GM19324 (cell line): ENCODE data around the gene CAMK2D.

Experiments
- ATAC-seq: cut with Tn5 transposase; IDR thresholded peaks from one replicate; pipeline ENCODE4 v1.9.1; 2021; ENCODE audit warnings: mild to moderate bottlenecking, moderate library complexity; ENCODE audit not compliant: unreplicated experiment, low FRiP score

The CAMK2D gene

GRCh38 chr4:113423631-113424030 is 337.9 kb downstream of the CAMK2D start:
- no peak for ATAC-seq

DNA sequence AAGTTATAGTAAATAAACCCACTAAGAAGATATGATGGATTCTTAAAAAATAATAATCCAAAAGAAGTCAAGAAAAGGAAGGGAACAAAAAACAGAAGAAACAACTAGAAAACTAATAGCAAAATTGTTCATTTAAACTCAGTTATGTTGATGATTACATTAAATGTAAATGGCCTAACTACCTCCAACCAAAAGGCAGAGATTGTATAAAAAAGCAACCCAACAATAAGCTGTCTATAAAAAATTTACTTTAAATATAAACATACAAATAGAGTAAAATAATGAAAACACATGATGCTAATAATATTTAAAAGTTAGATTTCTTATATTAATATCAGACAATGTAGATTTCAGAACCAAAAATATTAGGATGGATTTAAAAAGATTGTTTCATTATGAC is 340.6 kb downstream of the CAMK2D start:
- ATAC-seq, result no peak

- ATAC-seq, result no peak
Observed at GRCh38 chr4:113419631-113420030, 341.9 kb downstream of the CAMK2D start.

DNA sequence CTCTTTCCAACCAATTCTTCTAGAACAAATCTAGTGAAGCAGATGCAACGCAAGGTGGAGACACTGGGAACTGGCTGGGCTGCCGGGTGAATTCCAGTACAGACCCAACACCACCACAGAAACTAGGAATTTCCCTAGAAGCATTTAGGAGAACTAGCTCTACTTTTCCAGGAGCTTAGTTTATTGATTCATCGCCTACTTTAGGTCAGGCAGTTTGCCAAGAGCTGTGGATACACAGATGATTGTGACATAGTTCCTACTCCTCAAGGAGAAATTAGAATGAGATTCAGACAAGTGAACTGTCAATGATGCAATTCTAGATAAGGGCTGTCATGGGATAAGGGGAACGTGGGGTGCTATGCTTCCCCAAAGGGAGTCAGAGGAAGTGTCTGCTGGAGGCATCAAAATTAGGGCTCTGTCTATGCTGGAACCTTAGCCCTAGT is 350.0 kb downstream of the CAMK2D start:
- ATAC-seq, result no peak

DNA sequence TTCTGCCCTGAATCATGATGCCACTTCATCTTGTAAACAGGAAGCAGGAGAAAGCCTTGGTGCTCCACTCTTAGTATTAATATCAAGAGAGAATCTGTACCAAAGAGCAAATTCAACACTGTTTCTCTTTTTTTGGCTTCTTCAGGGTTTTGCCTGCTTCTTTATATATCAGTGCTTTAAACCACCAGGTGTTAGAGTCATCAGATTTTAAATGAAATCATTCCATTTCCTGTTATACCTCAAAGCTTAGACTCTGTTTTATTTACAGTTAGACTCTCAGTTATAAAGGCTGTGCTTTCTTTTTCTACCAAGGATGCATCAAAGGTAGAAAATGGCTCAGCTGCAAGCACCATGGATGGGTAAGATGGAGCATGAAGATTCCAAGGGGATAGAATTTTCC is 350.9 kb downstream of the CAMK2D start:
- no peak for ATAC-seq

DNA sequence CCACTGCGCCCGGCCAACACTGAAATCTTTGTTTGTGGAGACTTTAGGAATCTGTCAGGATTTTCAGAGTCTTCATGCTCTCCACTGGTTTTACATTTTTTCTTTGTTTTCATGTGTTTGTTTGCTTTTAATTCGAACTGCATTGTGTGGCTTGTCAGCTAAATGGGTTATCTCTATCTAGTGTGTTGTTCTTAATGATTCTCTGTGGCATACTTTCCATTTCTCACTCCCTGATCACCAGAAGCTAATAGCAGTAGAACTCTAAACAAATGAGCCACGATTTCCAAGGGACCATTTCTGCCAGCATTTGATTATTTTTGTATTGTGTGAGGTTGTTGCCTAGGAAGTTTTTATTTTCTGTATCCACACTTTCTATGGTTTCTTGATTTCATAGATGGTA is 352.4 kb downstream of the CAMK2D start:
- no peak for ATAC-seq

- ATAC-seq, result no peak
Observed at GRCh38 chr4:113407409-113407808, 354.1 kb downstream of the CAMK2D start.

- ATAC-seq, result no peak
Observed at GRCh38 chr4:113406723-113407016, 354.9 kb downstream of the CAMK2D start.

- no peak for ATAC-seq
Observed at GRCh38 chr4:113405874-113406722, 355.4 kb downstream of the CAMK2D start.

DNA sequence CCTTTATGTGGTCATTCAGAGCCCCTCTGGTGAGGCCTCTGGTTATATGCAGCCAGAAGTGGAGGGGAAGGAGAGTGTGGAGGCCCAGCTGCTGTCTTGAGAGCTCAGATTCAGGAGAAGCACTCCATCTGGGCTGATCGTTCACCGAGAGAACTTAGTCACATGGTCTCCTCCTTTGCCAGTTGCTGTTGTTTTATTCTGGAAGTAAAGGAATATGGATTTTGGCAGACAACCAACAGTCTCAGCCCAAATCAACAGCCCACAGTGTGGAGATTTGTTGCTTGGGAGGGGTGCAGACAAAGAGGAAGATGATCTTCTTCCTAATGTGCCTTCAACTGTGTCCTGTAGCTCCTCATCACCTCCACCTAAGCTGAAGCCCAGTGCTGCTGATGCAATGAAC is 356.7 kb downstream of the CAMK2D start:
- no peak for ATAC-seq

GRCh38 chr4:113404167-113404571 is 357.4 kb downstream of the CAMK2D start:
- no peak for ATAC-seq
